Lower leg skin (tissue), 4 donors: ENCODE results near the gene GAS7. TPM values are rescaled to one million over a fixed set of nuclear protein-coding genes. Genes with fewer than 3 reads are reported as not detected.

Source experiments
- DNase-seq, 2 donors: peaks; one replicate each; pipeline ENCODE4 v3.0.0-alpha.2; 2019; ENCODE audit warnings: low spot score in 2 of 2
- H3K4me3 ChIP-seq: fragments of 200-600 bp; sonication (generic); 2 replicates; pipeline ENCODE4 v1.5.1; 2017; ENCODE audit warnings: mild to moderate bottlenecking, low read depth; ENCODE audit not compliant: poor library complexity, severe bottlenecking
- CTCF ChIP-seq, 3 donors: fragments of 450-650 bp; IDR thresholded peaks; one replicate each; pipeline ENCODE4 v1.5.1; 2016; ENCODE audit warnings: antibody characterized with exemption in 3 of 3, mild to moderate bottlenecking in 3 of 3, moderate library complexity in 2 of 3
- POLR2A ChIP-seq, 2 donors: fragments of 450-650 bp; IDR thresholded peaks; one replicate each; pipeline ENCODE4 v1.6.1; 2016 to 2017; ENCODE audit warnings: antibody characterized with exemption in 2 of 2, mild to moderate bottlenecking in 1 of 2, moderate library complexity in 1 of 2
- whole genome bisulfite sequencing, 2 donors: methylation state at CpG; one replicate each; pipeline ENCODE4 v1.1.5; 2018; 5-methylcytosine and 5-hydroxymethylcytosine counted together
- intact Hi-C: fragments of 100-400 bp; cut with DNase I; formaldehyde crosslinking; loops from one replicate; pipeline ENCODE4 v1.15.0; 2023; ENCODE audit warnings: low total_unique reads
- total RNA-seq, 4 donors: library from RNA; depleted of rRNA; stranded (reverse); fragments of >200 nt; gene quantifications; one replicate each; pipeline ENCODE4 v1.1.0, GENCODE V29; 2016

The GAS7 gene
- total RNA-seq, 4 donors from 2014 or later = 97.8 to 148 (median 117) TPM

- intact Hi-C loops = no loop called here
- 58 to 69% methylated on average over 7 of the region's 7 CpGs for WGBS, 2 donors
- no peak for DNase-seq
- no peak overlapping the region for H3K4me3 ChIP-seq
- TF ChIP-seq CTCF (IDR thresholded peaks at IDR 0.05) (no peak), POLR2A (IDR thresholded peaks at IDR 0.05) (no peak)
Observed at GRCh38 chr17:10208604-10209193, 10.3 kb upstream of the GAS7 start.

DNA sequence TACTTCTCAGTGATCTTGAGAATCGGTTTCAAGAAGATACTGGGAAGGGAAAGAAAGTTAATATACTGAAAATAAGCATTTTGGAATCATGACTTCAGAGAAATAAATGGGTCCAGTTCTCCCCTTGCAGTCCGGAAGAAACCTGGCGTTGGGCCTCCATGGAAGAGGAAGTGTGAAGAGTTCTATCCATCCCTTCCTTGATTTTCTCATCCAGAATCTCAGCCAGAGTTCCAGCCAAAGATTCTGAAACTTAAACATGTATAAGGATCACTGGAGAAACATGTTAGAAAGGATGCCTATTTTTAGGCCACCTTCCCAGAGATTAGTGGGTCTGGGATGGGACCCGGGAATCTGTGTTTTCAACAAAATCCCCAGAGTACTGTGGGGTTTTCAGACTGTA, 8.7 kb upstream of the GAS7 start:
- H3K4me3 ChIP-seq = no peak overlapping the region
- DNase-seq = no peak
- TF ChIP-seq CTCF (IDR thresholded peaks at IDR 0.05) (no peak), POLR2A (IDR thresholded peaks at IDR 0.05) (no peak)
- intact Hi-C loops = no loop called here
- WGBS, 2 donors = 83 to 95% methylated on average over 4 of the region's 4 CpGs

DNA sequence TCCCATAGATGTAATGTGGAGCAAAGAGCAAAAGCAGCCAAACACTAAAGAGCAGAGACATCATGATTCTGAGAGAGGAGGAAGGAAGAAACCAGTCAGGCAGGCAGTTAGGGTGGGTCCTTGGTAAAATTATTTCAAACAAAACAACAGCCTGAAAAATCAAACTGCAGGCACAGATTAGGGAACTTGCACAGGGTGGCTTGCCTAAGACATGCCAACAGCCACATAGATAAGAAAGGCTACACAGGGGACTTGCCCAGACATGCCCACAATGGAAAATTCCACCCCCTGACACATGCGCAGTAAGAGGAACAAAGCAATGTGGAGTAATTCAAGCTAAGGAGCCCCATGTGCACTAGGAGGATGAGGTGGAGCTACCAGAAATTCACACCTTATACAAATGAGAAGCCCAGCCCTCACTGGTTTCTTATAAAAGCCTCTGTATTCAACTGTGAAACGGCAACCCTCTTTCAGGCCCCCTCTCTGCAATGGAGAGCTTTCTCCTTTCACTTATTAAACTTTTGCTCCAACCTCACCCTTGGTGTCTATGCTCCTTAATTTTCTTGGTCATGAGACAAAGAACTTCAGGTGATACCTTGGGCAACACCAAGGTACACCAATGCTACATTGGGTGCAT, 7.3 kb upstream of the GAS7 start:
- 75 to 88% methylated on average over 2 of the region's 2 CpGs for WGBS, 2 donors
- H3K4me3 ChIP-seq = no peak overlapping the region
- no peak for TF ChIP-seq CTCF (IDR thresholded peaks at IDR 0.05)
- no peak for TF ChIP-seq POLR2A (IDR thresholded peaks at IDR 0.05)
- DNase-seq = no peak
- intact Hi-C loops = no loop called here

GRCh38 chr17:10201680-10202079, 3.3 kb upstream of the GAS7 start:
- no peak for DNase-seq
- intact Hi-C loops = no loop called here
- TF ChIP-seq CTCF (IDR thresholded peaks at IDR 0.05) = no peak
- TF ChIP-seq POLR2A (IDR thresholded peaks at IDR 0.05) = no peak
- H3K4me3 ChIP-seq = no peak overlapping the region
- WGBS, 2 donors = 89 to 92% methylated on average over 4 of the region's 4 CpGs

GRCh38 chr17:10200645-10201044, 2.2 kb upstream of the GAS7 start:
- intact Hi-C loops = no loop called here
- no peak for TF ChIP-seq CTCF (IDR thresholded peaks at IDR 0.05)
- H3K4me3 ChIP-seq = no peak overlapping the region
- 66% methylated on average over 4 of the region's 4 CpGs for WGBS, 2 donors
- DNase-seq = no peak

- WGBS, 2 donors = 49 to 67% methylated on average over 3 of the region's 3 CpGs
- TF ChIP-seq CTCF (IDR thresholded peaks at IDR 0.05) (no peak), POLR2A (IDR thresholded peaks at IDR 0.05) (no peak)
- DNase-seq = no peak
- H3K4me3 ChIP-seq = no peak overlapping the region
- intact Hi-C loops = no loop called here
Observed at GRCh38 chr17:10200016-10200415, 1.6 kb upstream of the GAS7 start.
